H1 (cell line): ENCODE data around the gene HNRNPA1. TPM values are rescaled to one million over a fixed set of nuclear protein-coding genes. Genes with fewer than 3 reads are reported as not detected.

Experiments used
- CTCF ChIA-PET: fragments of 300-600 bp; sonication (Branson Sonifier 250); formaldehyde crosslinking; loops from one replicate; lab custom pipeline; 2021; ENCODE audit not compliant: partially characterized antibody; lab: Charles Lee
- POLR2A ChIA-PET: fragments of 300-600 bp; sonication (Branson Sonifier 250); formaldehyde crosslinking; loops from one replicate; lab custom pipeline; 2021; ENCODE audit warnings: inconsistent platforms; ENCODE audit not compliant: partially characterized antibody; lab: Charles Lee
- DNase-seq, 2 experiments: peaks; one replicate each; pipeline versions ENCODE4 v3.0.0 to v3.0.0-alpha.2; 2010 to 2022; ENCODE audit warnings: low spot score in 2 of 2, low read depth in 1 of 2, mixed read lengths in 1 of 2
- FAIRE-seq: peaks from 2 replicates; lab custom pipeline; 2011; peaks lifted over from hg19 to GRCh38; lab: Jason Lieb, UNC
- H2AFZ ChIP-seq: 2 replicates; pipeline ENCODE4 v1.8.1; 2012; ENCODE audit warnings: low read length, inconsistent platforms
- H2AK5ac ChIP-seq: 2 replicates; pipeline ENCODE4 v1.6.1; 2013; ENCODE audit warnings: low read depth, low read length
- H2BK120ac ChIP-seq: replicated peaks from 2 replicates; pipeline ENCODE3; 2013; ENCODE audit warnings: low read depth, low read length, inconsistent platforms
- H2BK12ac ChIP-seq: 2 replicates; pipeline ENCODE4 v1.6.1; 2013; ENCODE audit warnings: low read depth, low read length
- H2BK15ac ChIP-seq: 2 replicates; pipeline ENCODE4 v1.6.1; 2013; ENCODE audit warnings: low read length
- H2BK20ac ChIP-seq: 2 replicates; pipeline ENCODE4 v1.6.1; 2013; ENCODE audit warnings: low read length
- H2BK5ac ChIP-seq: 2 replicates; pipeline ENCODE4 v1.6.1; 2013; ENCODE audit warnings: low read depth, low read length
- H3K14ac ChIP-seq: 2 replicates; pipeline ENCODE4 v1.6.1; 2013; ENCODE audit warnings: inconsistent platforms; ENCODE audit not compliant: insufficient read length
- H3K18ac ChIP-seq: 2 replicates; pipeline ENCODE4 v1.6.1; 2013; ENCODE audit warnings: low read length; ENCODE audit errors: extremely low read depth
- H3K23ac ChIP-seq: 2 replicates; pipeline ENCODE4 v1.6.1; 2013; ENCODE audit warnings: inconsistent platforms; ENCODE audit not compliant: insufficient read length
- H3K23me2 ChIP-seq: 2 replicates; pipeline ENCODE4 v1.6.1; 2013; ENCODE audit warnings: low read depth, low read length
- H3K27ac ChIP-seq: 2 replicates; pipeline ENCODE4 v1.6.1; 2011; ENCODE audit warnings: low read depth, low read length, inconsistent platforms
- H3K27me3 ChIP-seq, 4 experiments: replicated peaks in 1 of 4; 1 replicate in 1 of 4; 2 replicates in 3 of 4; pipeline versions ENCODE4 v1.6.1 to v1.8.1; 2011 to 2013; ENCODE audit warnings: low read length in 3 of 4, mild to moderate bottlenecking in 3 of 4, inconsistent platforms in 2 of 4, mixed read lengths in 2 of 4, moderate library complexity in 1 of 4; ENCODE audit not compliant: control insufficient read depth in 3 of 4, insufficient read depth in 3 of 4; ENCODE audit errors: extremely low read depth in 1 of 4
- H3K36me3 ChIP-seq, 4 experiments: 2 replicates each; pipeline versions ENCODE4 v1.6.1 to v1.8.1; 2011 to 2013; ENCODE audit warnings: mild to moderate bottlenecking in 4 of 4, low read length in 3 of 4, moderate library complexity in 2 of 4, control low read depth in 1 of 4, inconsistent platforms in 1 of 4; ENCODE audit not compliant: insufficient read depth in 4 of 4, control insufficient read depth in 2 of 4
- H3K4ac ChIP-seq: replicated peaks from 2 replicates; pipeline ENCODE3; 2013; ENCODE audit warnings: low read length, low read depth, mixed read lengths, inconsistent platforms; ENCODE audit not compliant: insufficient read length
- H3K4me1 ChIP-seq, 4 experiments: replicated peaks in 1 of 4; 1 replicate in 1 of 4; 2 replicates in 3 of 4; pipeline versions ENCODE4 v1.6.1 to v1.8.1; 2011 to 2013; ENCODE audit warnings: low read length in 3 of 4, inconsistent platforms in 2 of 4, mixed read lengths in 1 of 4; ENCODE audit not compliant: insufficient read depth in 4 of 4, control insufficient read depth in 3 of 4
- H3K4me2 ChIP-seq, 2 experiments: 2 replicates each; pipeline versions ENCODE4 v1.6.1 to v1.8.1; 2011 to 2013; ENCODE audit warnings: low read depth in 2 of 2, low read length in 2 of 2, control low read depth in 1 of 2, inconsistent platforms in 1 of 2, mild to moderate bottlenecking in 1 of 2; ENCODE audit not compliant: insufficient read depth in 1 of 2
- H3K4me3 ChIP-seq, 4 experiments: fragments of 200-600, 300-600 bp in 1 of 4; sonication (generic), shearing (Covaris generic), sonication (Bioruptor Twin) in 1 of 4; 2 replicates each; pipeline versions ENCODE4 v1.5.1 to v1.8.1; 2011 to 2016; ENCODE audit warnings: low read length in 4 of 4, low read depth in 3 of 4, control low read depth in 2 of 4, inconsistent platforms in 2 of 4, mild to moderate bottlenecking in 2 of 4, mixed read lengths in 1 of 4, moderate library complexity in 1 of 4; ENCODE audit not compliant: insufficient read depth in 2 of 4; ENCODE audit errors: extremely low read depth in 1 of 4
- H3K56ac ChIP-seq: replicated peaks from 2 replicates; pipeline ENCODE3; 2013; ENCODE audit warnings: low read depth, mild to moderate bottlenecking, mixed read lengths, low read length, inconsistent platforms; ENCODE audit not compliant: insufficient read length
- H3K79me1 ChIP-seq: 2 replicates; pipeline ENCODE4 v1.6.1; 2013; ENCODE audit warnings: low read depth, low read length, control low read depth
- H3K79me2 ChIP-seq, 2 experiments: 2 replicates each; pipeline versions ENCODE4 v1.6.1 to v1.8.1; 2012 to 2013; ENCODE audit warnings: low read length in 2 of 2, mild to moderate bottlenecking in 2 of 2, inconsistent platforms in 1 of 2; ENCODE audit not compliant: insufficient read depth in 2 of 2, control insufficient read depth in 1 of 2
- H3K9ac ChIP-seq, 4 experiments: replicated peaks in 1 of 4; 1 replicate in 1 of 4; 2 replicates in 3 of 4; pipeline versions ENCODE4 v1.6.1 to v1.8.1; 2011 to 2013; ENCODE audit warnings: low read depth in 3 of 4, low read length in 3 of 4, control low read depth in 2 of 4, mild to moderate bottlenecking in 2 of 4, moderate library complexity in 2 of 4, inconsistent platforms in 1 of 4; ENCODE audit errors: extremely low read depth in 1 of 4
- H3K9me3 ChIP-seq, 2 experiments: 2 replicates each; pipeline versions ENCODE4 v1.6.1 to v1.8.1; 2012 to 2013; ENCODE audit warnings: mild to moderate bottlenecking in 2 of 2, moderate library complexity in 2 of 2, control low read depth in 1 of 2, inconsistent platforms in 1 of 2, low read depth in 1 of 2, low read length in 1 of 2, mixed read lengths in 1 of 2; ENCODE audit not compliant: insufficient read depth in 2 of 2
- H4K20me1 ChIP-seq, 2 experiments: replicated peaks in 1 of 2; 2 replicates each; pipeline versions ENCODE3 to v1.8.1; 2011 to 2013; ENCODE audit warnings: inconsistent platforms in 2 of 2, low read length in 2 of 2, mild to moderate bottlenecking in 1 of 2; ENCODE audit not compliant: insufficient read depth in 2 of 2, control insufficient read depth in 1 of 2
- H4K5ac ChIP-seq: 2 replicates; pipeline ENCODE4 v1.6.1; 2013; ENCODE audit warnings: low read length, low read depth, mixed read lengths, inconsistent platforms; ENCODE audit not compliant: insufficient read length
- H4K8ac ChIP-seq: 2 replicates; pipeline ENCODE4 v1.8.0; 2013; ENCODE audit warnings: mild to moderate bottlenecking, moderate library complexity, low read length, inconsistent platforms; ENCODE audit not compliant: insufficient read depth; ENCODE audit errors: extremely low read depth
- H4K91ac ChIP-seq: replicated peaks from 2 replicates; pipeline ENCODE3; 2013; ENCODE audit warnings: low read length, mixed read lengths, inconsistent platforms; ENCODE audit not compliant: insufficient read length
- CEBPB ChIP-seq: IDR thresholded peaks from 2 replicates; pipeline ENCODE4 v1.6.1; 2012; ENCODE audit warnings: low read depth, low read length
- CREB1 ChIP-seq: IDR thresholded peaks from 2 replicates; pipeline ENCODE4 v1.6.1; 2012; ENCODE audit warnings: inconsistent platforms
- EP300 ChIP-seq, 2 experiments: IDR thresholded peaks; 1 replicate in 1 of 2; 2 replicates in 1 of 2; pipeline ENCODE4 v1.6.1; 2011 to 2012; ENCODE audit warnings: low read depth in 2 of 2, low read length in 2 of 2, mild to moderate bottlenecking in 2 of 2, borderline replicate concordance in 1 of 2, inconsistent platforms in 1 of 2, moderate library complexity in 1 of 2
- EZH2 ChIP-seq: fragments of 200-600 bp; sonication (generic); IDR thresholded peaks from 2 replicates; pipeline ENCODE4 v1.7.1; 2012; ENCODE audit warnings: low read depth, mild to moderate bottlenecking, moderate library complexity, low read length, inconsistent platforms; ENCODE audit not compliant: severe bottlenecking
- KDM1A ChIP-seq: fragments of 200-600, 300-600 bp; sonication (generic); IDR thresholded peaks from 2 replicates; pipeline ENCODE4 v1.7.1; 2016; ENCODE audit warnings: mild to moderate bottlenecking, low read length, borderline replicate concordance
- SP2 ChIP-seq: IDR thresholded peaks from 2 replicates; pipeline ENCODE4 v1.6.1; 2012; ENCODE audit warnings: mild to moderate bottlenecking, low read length, inconsistent platforms
- TAF7 ChIP-seq: optimal IDR thresholded peaks from 2 replicates; pipeline ENCODE3; 2011; ENCODE audit warnings: low read depth, mild to moderate bottlenecking, inconsistent platforms, low read length, moderate library complexity, borderline replicate concordance
- WGBS, 2 experiments: shearing (Covaris generic) in 1 of 2; methylation state at CpG; one replicate each; pipeline versions ENCODE4 v1.1.6 to v1.1.7; 2013 to 2015; ENCODE audit warnings: low lambda C conversion rate in 2 of 2, mixed read lengths in 2 of 2, inconsistent platforms in 1 of 2, low coverage in 1 of 2, missing lambda C conversion rate in 1 of 2; ENCODE audit not compliant: insufficient replicate concordance in 2 of 2, insufficient coverage in 1 of 2, insufficient read length in 1 of 2; ENCODE audit errors: extremely low coverage in 1 of 2, missing lambda C conversion rate in 1 of 2; 5-methylcytosine and 5-hydroxymethylcytosine counted together
- polyA plus RNA-seq, 7 experiments: library from polyadenylated mRNA; depleted of rRNA in 3 of 7; stranded (reverse) in 5 of 7; unstranded in 2 of 7; fragments of >200 nt in 5 of 7; fragments of 200-250 nt in 2 of 7; gene quantifications; 1 replicate in 5 of 7; 2 replicates in 1 of 7; 4 replicates in 1 of 7; pipeline versions ENCODE4 v1.2.1 to v1.2.3, GENCODE V29; 2011 to 2013; ENCODE audit warnings: missing spikeins in 2 of 7, mixed read lengths in 2 of 7
- total RNA-seq: library from RNA; stranded (reverse); fragmentation: NEBNext Ultra II Directional; extraction: Animal tissue kit (Norgen Biotek cat#: 25700); gene quantifications from 2 replicates; pipeline ENCODE4 v1.2.1, GENCODE V29; 2021

HNRNPA1 gene
- total and polyA plus RNA-seq, 2 of the 8 experiments (the other 6 are each of a cell fraction or from before 2014, with no cell fraction given) = 835 to 2,738 TPM

GRCh38 chr12:54304187-54304810 is 23.8 kb downstream of the HNRNPA1 start:
- FAIRE-seq = no peak

More at GRCh38 chr12:54304187-54304810, 23.8 kb downstream of the HNRNPA1 start:
- no peaks in the 10 kb centered on the region for H3K36me3 ChIP-seq
- H3K9me3 ChIP-seq = no peaks in the 10 kb centered on the region
- H3K27ac ChIP-seq = no peak overlapping the region
- no peak overlapping the region for H3K56ac ChIP-seq
- no peak overlapping the region for H2AK5ac ChIP-seq
- H3K4me3 ChIP-seq = no peak overlapping the region; a peak in 1 of 8 replicates
- DNase-seq = peak in 1 of 2 experiments; percentile 59
- no peak overlapping the region for H3K9ac ChIP-seq
- H3K79me2 ChIP-seq = no peaks in the 10 kb centered on the region
- no peak for TF ChIP-seq KDM1A
- TF ChIP-seq TAF7 = no peak
- no peak for TF ChIP-seq EZH2
- TF ChIP-seq CEBPB = peak; percentile 88
- no peak for TF ChIP-seq SP2
- TF ChIP-seq EP300 (IDR thresholded peaks at IDR 0.05; ENCODE audit: borderline replicate concordance in 1 of 2, low read depth in 2 of 2, low read length in 2 of 2) = no peak
- no peak for TF ChIP-seq CREB1
- peak overlapping the region; percentile 31 to 56 for H3K4me2 ChIP-seq
- H4K8ac ChIP-seq = no peak overlapping the region; the same call in 1 of the 2 replicates
- H2AFZ ChIP-seq = no peak overlapping the region; the same call in 1 of the 2 replicates
- H2BK5ac ChIP-seq = peak overlapping the region; percentile 36; the same call in 1 of the 2 replicates
- H3K14ac ChIP-seq = no peak overlapping the region
- H4K20me1 ChIP-seq = no peaks in the 10 kb centered on the region
- no peak overlapping the region for H4K5ac ChIP-seq
- no peak overlapping the region for H3K18ac ChIP-seq
- H2BK15ac ChIP-seq = peak overlapping the region; percentile 47; the same call in 1 of the 2 replicates
- H3K23ac ChIP-seq = no peak overlapping the region
- H3K27me3 ChIP-seq = peaks cover 0 to 3% (median 0%) of the 10 kb centered on the region in 4 experiments; a peak in 1 of 7 replicates
- H3K4ac ChIP-seq = no peak overlapping the region
- POLR2A ChIA-PET = interaction anchor here (1.0 to 6.5 kb wide), 5 partner anchors 12 to 48 kb away, joined by 3 to 56 read pairs (median 21); partner anchors contain the start of genes CBX5 and HNRNPA1
- H2BK20ac ChIP-seq = no peak overlapping the region
- H3K4me1 ChIP-seq = peaks cover 12 to 35% (median 21%) of the 10 kb centered on the region in 4 experiments
- 50% methylated on average over 12 of the region's 12 CpGs; no CpG with 5 or more reads in 1 of the 2 experiments for WGBS, 2 experiments
- H2BK12ac ChIP-seq = no peak overlapping the region
- peaks cover 6% of the 10 kb centered on the region; the same call in 1 of the 2 replicates for H3K23me2 ChIP-seq
- H2BK120ac ChIP-seq = no peak overlapping the region
- CTCF ChIA-PET = interaction anchor here (1.8 to 34.6 kb wide), 2 partner anchors 9 to 20 kb away, joined by 5 to 618 read pairs; partner anchors contain the start of genes COPZ1 and NFE2
- no peak overlapping the region for H4K91ac ChIP-seq
- no peaks in the 10 kb centered on the region for H3K79me1 ChIP-seq
